K562 (cell line): ENCODE measurements around the gene SSX5. TPM values are rescaled to one million over a fixed set of nuclear protein-coding genes. Genes with fewer than 3 reads are reported as not detected.

Experiments
- ATAC-seq: fragments of 200-7000 bp; cut with Tn5 transposase; 3 replicates; pipeline ENCODE4 v1.9.1; 2020; ENCODE audit warnings: moderate library complexity
- BruUV-seq: library from RNA; stranded (reverse); fragments of 400-500 nt; replicated peaks from 2 replicates; lab custom pipeline; 2021; lab: Mats Ljungman, UMichigan
- CTCF ChIA-PET: fragments of 300-600 bp; formaldehyde crosslinking; extraction: SDS; loops from one replicate; lab custom pipeline; 2021; ENCODE audit warnings: low intra/inter-chr PET ratio; lab: Yijun Ruan, JAX
- POLR2A ChIA-PET: fragments of 300-600, 350-650 bp; sonication (Branson Sonifier 250); formaldehyde crosslinking; extraction: SDS; loops from one replicate; lab custom pipeline; 2021; ENCODE audit warnings: antibody characterized with exemption, inconsistent platforms; lab: Yijun Ruan, JAX
- DNase-seq, 4 experiments: peaks; one replicate each; pipeline versions ENCODE4 v3.0.0 to v3.0.0-alpha.2; 2011 to 2018; ENCODE audit warnings: low spot score in 3 of 4, mixed read lengths in 3 of 4; ENCODE audit errors: extremely low read depth in 1 of 4
- FAIRE-seq: peaks from 2 replicates; lab custom pipeline; 2011; peaks lifted over from hg19 to GRCh38; lab: Jason Lieb, UNC
- H2AFZ ChIP-seq: 2 replicates; pipeline ENCODE4 v1.6.0; 2011; ENCODE audit warnings: low read depth, low read length, control low read depth, inconsistent platforms
- H3K27ac ChIP-seq: fragments of 200-600 bp; 3 replicates; pipeline ENCODE4 v1.8.0; 2011; ENCODE audit warnings: low read depth, mild to moderate bottlenecking, control low read depth, inconsistent platforms, low read length, moderate library complexity, mixed read lengths; ENCODE audit errors: extremely low read depth
- H3K27me3 ChIP-seq, 2 experiments: fragments of 300-600 bp in 1 of 2; 2 replicates in 1 of 2; 3 replicates in 1 of 2; pipeline versions ENCODE4 v1.6.0 to v1.8.0; 2011; ENCODE audit warnings: inconsistent platforms in 2 of 2, low read length in 2 of 2, mild to moderate bottlenecking in 1 of 2, mixed read lengths in 1 of 2, moderate library complexity in 1 of 2; ENCODE audit not compliant: control insufficient read depth in 2 of 2, insufficient read depth in 2 of 2
- H3K36me3 ChIP-seq: fragments of 300-600 bp; 3 replicates; pipeline ENCODE4 v1.8.0; 2011; ENCODE audit warnings: mild to moderate bottlenecking, low read length, inconsistent platforms; ENCODE audit not compliant: control insufficient read depth, insufficient read depth
- H3K4me1 ChIP-seq, 2 experiments: fragments of 200-600 bp in 1 of 2; replicated peaks in 1 of 2; 2 replicates in 1 of 2; 3 replicates in 1 of 2; pipeline versions ENCODE4 v1.5.1 to v1.8.0; 2011; ENCODE audit warnings: inconsistent platforms in 2 of 2, low read length in 2 of 2, mild to moderate bottlenecking in 1 of 2, mixed read lengths in 1 of 2, moderate library complexity in 1 of 2; ENCODE audit not compliant: control insufficient read depth in 2 of 2, insufficient read depth in 2 of 2
- H3K4me2 ChIP-seq: 2 replicates; pipeline ENCODE4 v1.6.1; 2011; ENCODE audit warnings: low read length, control low read depth, inconsistent platforms, mixed read lengths; ENCODE audit not compliant: insufficient read depth
- H3K4me3 ChIP-seq: fragments of 200-600 bp; sonication (generic), shearing (Covaris generic); 2 replicates; pipeline ENCODE4 v1.5.1; 2016; ENCODE audit warnings: control low read depth, inconsistent platforms
- H3K79me2 ChIP-seq: fragments of 200-600 bp; 3 replicates; pipeline ENCODE4 v1.8.0; 2011; ENCODE audit warnings: low read length, inconsistent platforms; ENCODE audit not compliant: control insufficient read depth, insufficient read depth
- H3K9ac ChIP-seq, 2 experiments: 2 replicates each; pipeline versions ENCODE4 v1.6.0 to v1.6.1; 2011; ENCODE audit warnings: low read depth in 2 of 2, low read length in 2 of 2, control low read depth in 1 of 2, inconsistent platforms in 1 of 2, mild to moderate bottlenecking in 1 of 2, mixed read lengths in 1 of 2; ENCODE audit not compliant: insufficient read depth in 1 of 2
- H3K9me1 ChIP-seq: one replicate; pipeline ENCODE4 v1.6.0; 2011; ENCODE audit warnings: inconsistent platforms, mild to moderate bottlenecking, low read length, moderate library complexity; ENCODE audit not compliant: control insufficient read depth, insufficient read depth
- H3K9me3 ChIP-seq: replicated peaks from 2 replicates; pipeline ENCODE4 v1.5.1; 2011; ENCODE audit warnings: low read depth, low read length, inconsistent platforms; ENCODE audit not compliant: control insufficient read depth, insufficient read depth
- H4K20me1 ChIP-seq: replicated peaks from 2 replicates; pipeline ENCODE4 v1.6.1; 2011; ENCODE audit warnings: low read length, inconsistent platforms, mixed read lengths; ENCODE audit not compliant: control insufficient read depth, insufficient read depth
- FOXK2 ChIP-seq, 2 experiments: fragments of 450-650 bp; IDR thresholded peaks in 1 of 2; conservative IDR thresholded peaks in 1 of 2; 2 replicates each; pipeline ENCODE4 v1.6.1; 2016; ENCODE audit warnings: low read depth in 2 of 2, mild to moderate bottlenecking in 1 of 2
- HMGXB4 ChIP-seq: sonication (generic); formaldehyde crosslinking; IDR thresholded peaks from 2 replicates; pipeline ENCODE4 v1.8.1; 2023; ENCODE audit warnings: mild to moderate bottlenecking, missing genetic modification reagents
- HOXB6 ChIP-seq: fragments of 250-450 bp; sonication (Bioruptor Pico); IDR thresholded peaks from 2 replicates; pipeline ENCODE4 v1.5.1; 2022; ENCODE audit warnings: mild to moderate bottlenecking, borderline replicate concordance
- HSF4 ChIP-seq: fragments of 250-450 bp; sonication (Bioruptor Pico); IDR thresholded peaks from 2 replicates; pipeline ENCODE4 v2.1.2; 2022; ENCODE audit warnings: mild to moderate bottlenecking, moderate library complexity, borderline replicate concordance
- SMARCA4 ChIP-seq: fragments of 450-650 bp; IDR thresholded peaks from 2 replicates; pipeline ENCODE4 v1.6.1; 2016
- TAF9B ChIP-seq: fragments of 450-650 bp; IDR thresholded peaks from 2 replicates; pipeline ENCODE4 v1.6.1; 2018; ENCODE audit warnings: mild to moderate bottlenecking; ENCODE audit not compliant: partially characterized antibody
- WGBS: fragments of 100-300 bp; shearing (Covaris generic); methylation state at CpG from one replicate; pipeline ENCODE4 v1.1.6; 2016; ENCODE audit warnings: low coverage, mixed read lengths; ENCODE audit not compliant: insufficient coverage; ENCODE audit errors: missing lambda C conversion rate; 5-methylcytosine and 5-hydroxymethylcytosine counted together
- in situ Hi-C: fragments of 300-500 bp; cut with MboI; formaldehyde crosslinking; loops from 4 replicates; pipeline ENCODE4 v1.15.0; 2018; ENCODE audit warnings: inconsistent platforms, mixed read lengths
- intact Hi-C: fragments of 100-400 bp; cut with micrococcal nuclease; formaldehyde crosslinking; loops from 2 replicates; pipeline ENCODE4 v1.14.2; 2022
- polyA plus RNA-seq, 8 experiments: library from polyadenylated mRNA; depleted of rRNA in 4 of 8; stranded (reverse) in 5 of 8; unstranded in 3 of 8; fragments of >200 nt; fragmentation: Nextera tagmentation in 2 of 8; fragmentation: Illumina TruSeq in 1 of 8; extraction: Ambion mirVana in 2 of 8; extraction: Trizol in 1 of 8; gene quantifications; 2 replicates each; pipeline versions ENCODE4 v1.2.1 to v1.2.3, GENCODE V29; 2011 to 2014; ENCODE audit warnings: inconsistent platforms in 1 of 8, missing spikeins in 1 of 8
- total RNA-seq, 7 experiments: library from RNA; depleted of rRNA in 6 of 7; stranded (reverse); fragments of >200 nt in 6 of 7; fragmentation: Illumina TruSeq in 2 of 7; extraction: Trizol in 2 of 7; gene quantifications; 2 replicates each; pipeline versions ENCODE4 v1.2.1 to v1.2.3, GENCODE V29; 2011 to 2021; ENCODE audit warnings: low replicate concordance in 1 of 7

SSX5 gene
- total and polyA plus RNA-seq, 9 of the 15 experiments (the other 6 are each of a cell fraction or from before 2014, with no cell fraction given): 0.13 to 0.36 (median 0.24) TPM; not detected in 3

- no peak for TF ChIP-seq HOXB6 (CRISPR knock-in tag)
- no peak for TF ChIP-seq FOXK2 (conservative IDR thresholded peaks at IDR 0.05 in 1 of 2, IDR thresholded peaks at IDR 0.05 in 1 of 2; ENCODE audit: low read depth in 2 of 2)
- TF ChIP-seq TAF9B: no peak
- TF ChIP-seq HSF4 (CRISPR knock-in tag): no peak
- TF ChIP-seq HMGXB4: no peak
- TF ChIP-seq, all 486 proteins: peak for 0
Measured at GRCh38 chrX:48180811-48181210, 15.8 kb downstream of the SSX5 start (continued).

- Histone ChIP-seq H3K36me3 (no peaks in the 10 kb centered on the region), H3K79me2 (no peaks in the 10 kb centered on the region), H3K4me1 (no peaks in the 10 kb centered on the region; a peak in 1 of 5 replicates), H4K20me1 (no peaks in the 10 kb centered on the region), H2AFZ (no peak overlapping the region), H3K4me3 (no peak overlapping the region), H3K27ac (no peak overlapping the region), H3K9me1 (no peaks in the 10 kb centered on the region), H3K9ac (no peak overlapping the region), H3K4me2 (no peak overlapping the region), H3K27me3 (peaks cover 0 to 3% of the 10 kb centered on the region in 2 experiments; a peak in 1 of 5 replicates), H3K9me3 (no peaks in the 10 kb centered on the region)
- in situ Hi-C loops: no loop called here
- POLR2A ChIA-PET: no interaction called here
- CTCF ChIA-PET: no interaction called here
- WGBS: 6% methylated on average over 4 of the region's 4 CpGs
- BruUV-seq: no TSS peak
- TF ChIP-seq SMARCA4: no peak
- DNase-seq (no peak), FAIRE-seq (no peak), ATAC-seq (no peak)
- intact Hi-C loops: no loop called here
Measured at GRCh38 chrX:48179691-48180090, 16.9 kb downstream of the SSX5 start.
